ENCODE results near the gene GIMAP2.

GRCh38 chr7:150665089-150665748, 20.3 kb upstream of the GIMAP2 start:
- TF ChIP-seq CTCF (CRISPR knock-in tag; IDR thresholded peaks at IDR 0.05) = no peak
- TF ChIP-seq HNRNPH1 (optimal IDR thresholded peaks at IDR 0.05; ENCODE audit: low read depth, low read length) = no peak
- no peak for TF ChIP-seq ZNF530 (CRISPR knock-in tag; IDR thresholded peaks at IDR 0.05; ENCODE audit: low read depth)
- no peak for TF ChIP-seq SMC3 (IDR thresholded peaks at IDR 0.05; ENCODE audit: low read length)
- TF ChIP-seq HNRNPK (IDR thresholded peaks at IDR 0.05; ENCODE audit: low read depth, low read length, poor library complexity, severe bottlenecking) = no peak
- no peak for TF ChIP-seq KLF13 (CRISPR knock-in tag; IDR thresholded peaks at IDR 0.05)
